ENCODE results near the gene KIT. TPM values are rescaled to one million over a fixed set of nuclear protein-coding genes. Genes with fewer than 3 reads are reported as not detected.

KIT gene
- total RNA-seq, 2 experiments from 2014 or later = 4.2 to 5.4 TPM

GRCh38 chr4:54709400-54709799 is 51.6 kb downstream of the KIT start:
- CTCF ChIA-PET = no interaction called here
- POLR2A ChIA-PET = no interaction called here
- Mint-ChIP-seq H3K27ac (peak overlapping the region; percentile 27), H3K4me3 (no peak overlapping the region), H3K9me3 (ENCODE audit: insufficient read depth) (no peaks in the 10 kb centered on the region), H3K36me3 (ENCODE audit: low read depth) (peaks cover 16% of the 10 kb centered on the region), H3K27me3 (ENCODE audit: low read depth) (no peaks in the 10 kb centered on the region), H3K4me1 (ENCODE audit: low read depth) (peaks cover 34% of the 10 kb centered on the region)
- no peak for DNase-seq
- no peak for ATAC-seq

GRCh38 chr4:54712206-54712605 is 54.4 kb downstream of the KIT start:
- ChIA-PET POLR2A (no interaction called here), CTCF (no interaction called here)
- Mint-ChIP-seq H3K4me3 (no peak overlapping the region), H3K9me3 (ENCODE audit: insufficient read depth) (no peaks in the 10 kb centered on the region), H3K4me1 (ENCODE audit: low read depth) (peaks cover 34% of the 10 kb centered on the region), H3K36me3 (ENCODE audit: low read depth) (peaks cover 16% of the 10 kb centered on the region), H3K27ac (no peak overlapping the region), H3K27me3 (ENCODE audit: low read depth) (no peaks in the 10 kb centered on the region)
- DNase-seq = no peak
- no peak for ATAC-seq

DNA sequence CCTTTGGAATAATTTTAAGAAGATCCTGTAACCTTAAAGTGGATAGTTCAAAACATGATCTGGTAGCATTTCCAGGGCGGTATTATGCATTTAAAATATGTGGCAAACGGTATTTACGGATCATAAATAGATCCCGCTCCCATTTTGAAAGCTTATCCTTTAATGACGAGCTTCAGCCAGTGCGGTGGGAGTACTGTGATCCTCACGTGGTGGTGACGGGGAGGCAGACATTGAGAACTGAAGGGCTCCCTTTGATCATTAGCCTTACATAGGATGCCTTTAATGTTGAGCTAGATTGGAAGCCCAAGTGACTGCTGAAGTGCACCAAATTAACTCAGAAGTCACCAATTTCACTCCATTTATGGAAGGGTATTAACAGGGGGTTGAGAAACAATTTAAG is 56.9 kb downstream of the KIT start:
- no peak for ATAC-seq
- Mint-ChIP-seq H3K27me3 (ENCODE audit: low read depth) (peaks cover 2% of the 10 kb centered on the region), H3K27ac (no peak overlapping the region), H3K9me3 (ENCODE audit: insufficient read depth) (no peaks in the 10 kb centered on the region), H3K36me3 (ENCODE audit: low read depth) (peaks cover 9% of the 10 kb centered on the region), H3K4me1 (ENCODE audit: low read depth) (peaks cover 14% of the 10 kb centered on the region), H3K4me3 (no peak overlapping the region)
- POLR2A ChIA-PET = no interaction called here
- CTCF ChIA-PET = interaction anchor here (0.6 kb wide), 1 partner anchor 14 kb away, joined by 3 read pairs; no protein-coding TSS in a partner anchor
- no peak for DNase-seq

- ATAC-seq (no peak), DNase-seq (no peak)
- no peaks in the 10 kb centered on the region for H3K9me3 Mint-ChIP-seq (ENCODE audit: insufficient read depth)
- no peaks in the 10 kb centered on the region for H3K36me3 Mint-ChIP-seq (ENCODE audit: low read depth)
- H3K27me3 Mint-ChIP-seq (ENCODE audit: low read depth) = peaks cover 2% of the 10 kb centered on the region
- ChIA-PET CTCF (no interaction called here), POLR2A (no interaction called here)
- no peak overlapping the region for H3K27ac Mint-ChIP-seq
- peaks cover 3% of the 10 kb centered on the region for H3K4me1 Mint-ChIP-seq (ENCODE audit: low read depth)
- no peak overlapping the region for H3K4me3 Mint-ChIP-seq
Observed at GRCh38 chr4:54716478-54717065, 58.8 kb downstream of the KIT start.

- Mint-ChIP-seq H3K36me3 (ENCODE audit: low read depth) (no peaks in the 10 kb centered on the region), H3K4me3 (no peak overlapping the region), H3K27me3 (ENCODE audit: low read depth) (peaks cover 2% of the 10 kb centered on the region), H3K27ac (no peak overlapping the region), H3K4me1 (ENCODE audit: low read depth) (no peaks in the 10 kb centered on the region), H3K9me3 (ENCODE audit: insufficient read depth) (no peaks in the 10 kb centered on the region)
- DNase-seq (no peak), ATAC-seq (no peak)
- CTCF ChIA-PET = no interaction called here
- POLR2A ChIA-PET = no interaction called here
Observed at GRCh38 chr4:54717694-54718093, 59.9 kb downstream of the KIT start.

- Mint-ChIP-seq H3K4me3 (no peak overlapping the region), H3K4me1 (ENCODE audit: low read depth) (no peaks in the 10 kb centered on the region), H3K27me3 (ENCODE audit: low read depth) (peaks cover 2% of the 10 kb centered on the region), H3K27ac (no peak overlapping the region), H3K9me3 (ENCODE audit: insufficient read depth) (no peaks in the 10 kb centered on the region), H3K36me3 (ENCODE audit: low read depth) (no peaks in the 10 kb centered on the region)
- CTCF ChIA-PET = no interaction called here
- ATAC-seq = no peak
- DNase-seq = no peak
- POLR2A ChIA-PET = no interaction called here
Observed at GRCh38 chr4:54719378-54719777, 61.6 kb downstream of the KIT start.

- no peak overlapping the region for H3K4me3 Mint-ChIP-seq
- H3K36me3 Mint-ChIP-seq (ENCODE audit: low read depth) = peaks cover 7% of the 10 kb centered on the region
- ChIA-PET CTCF (no interaction called here), POLR2A (no interaction called here)
- H3K4me1 Mint-ChIP-seq (ENCODE audit: low read depth) = no peaks in the 10 kb centered on the region
- no peak overlapping the region for H3K27ac Mint-ChIP-seq
- ATAC-seq = no peak
- no peaks in the 10 kb centered on the region for H3K9me3 Mint-ChIP-seq (ENCODE audit: insufficient read depth)
- H3K27me3 Mint-ChIP-seq (ENCODE audit: low read depth) = no peaks in the 10 kb centered on the region
- DNase-seq = no peak
Observed at GRCh38 chr4:54723220-54723619, 65.5 kb downstream of the KIT start.

DNA sequence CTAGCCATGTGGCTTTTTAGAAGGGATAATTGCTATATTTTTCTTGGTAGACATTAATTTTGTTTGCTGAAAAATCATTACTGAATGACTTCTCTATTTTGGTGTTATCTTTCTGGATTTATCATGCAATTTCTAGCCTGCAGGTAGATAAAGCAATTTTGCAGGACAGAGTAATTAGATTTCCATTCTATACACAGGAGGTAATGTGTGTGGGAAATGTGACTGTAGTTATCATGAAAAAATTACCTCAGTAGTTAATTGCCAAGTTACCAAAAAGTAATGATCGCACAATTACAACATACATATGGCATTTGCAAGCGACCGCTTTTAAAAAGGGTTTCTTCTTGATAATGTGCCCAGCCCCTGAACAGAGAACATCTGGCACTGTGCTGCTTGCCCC is 66.1 kb downstream of the KIT start:
- DNase-seq (no peak), ATAC-seq (no peak)
- CTCF ChIA-PET = no interaction called here
- H3K27me3 Mint-ChIP-seq (ENCODE audit: low read depth) = no peaks in the 10 kb centered on the region
- H3K27ac Mint-ChIP-seq = no peak overlapping the region
- H3K4me1 Mint-ChIP-seq (ENCODE audit: low read depth) = no peaks in the 10 kb centered on the region
- peaks cover 7% of the 10 kb centered on the region for H3K36me3 Mint-ChIP-seq (ENCODE audit: low read depth)
- POLR2A ChIA-PET = no interaction called here
- H3K9me3 Mint-ChIP-seq (ENCODE audit: insufficient read depth) = no peaks in the 10 kb centered on the region
- no peak overlapping the region for H3K4me3 Mint-ChIP-seq

DNA sequence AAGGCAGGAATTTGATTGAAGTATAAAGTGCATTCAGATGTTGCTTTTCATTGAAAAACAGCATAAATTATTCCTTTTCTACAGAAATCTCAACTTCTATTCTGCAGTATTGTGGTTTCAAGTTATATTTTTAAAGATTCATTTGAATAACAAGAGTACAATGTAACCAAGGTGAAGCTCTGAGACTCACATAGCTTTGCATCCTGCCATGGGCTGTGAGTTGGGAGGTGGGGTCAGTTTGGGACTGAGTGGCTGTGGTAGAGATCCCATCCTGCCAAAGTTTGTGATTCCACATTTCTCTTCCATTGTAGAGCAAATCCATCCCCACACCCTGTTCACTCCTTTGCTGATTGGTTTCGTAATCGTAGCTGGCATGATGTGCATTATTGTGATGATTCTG is 69.2 kb downstream of the KIT start:
- no peak for ATAC-seq
- H3K27ac Mint-ChIP-seq = no peak overlapping the region
- CTCF ChIA-PET = no interaction called here
- H3K27me3 Mint-ChIP-seq (ENCODE audit: low read depth) = no peaks in the 10 kb centered on the region
- no peaks in the 10 kb centered on the region for H3K4me1 Mint-ChIP-seq (ENCODE audit: low read depth)
- no peak for DNase-seq
- no peaks in the 10 kb centered on the region for H3K9me3 Mint-ChIP-seq (ENCODE audit: insufficient read depth)
- POLR2A ChIA-PET = no interaction called here
- H3K36me3 Mint-ChIP-seq (ENCODE audit: low read depth) = peaks cover 15% of the 10 kb centered on the region
- H3K4me3 Mint-ChIP-seq = no peak overlapping the region

DNA sequence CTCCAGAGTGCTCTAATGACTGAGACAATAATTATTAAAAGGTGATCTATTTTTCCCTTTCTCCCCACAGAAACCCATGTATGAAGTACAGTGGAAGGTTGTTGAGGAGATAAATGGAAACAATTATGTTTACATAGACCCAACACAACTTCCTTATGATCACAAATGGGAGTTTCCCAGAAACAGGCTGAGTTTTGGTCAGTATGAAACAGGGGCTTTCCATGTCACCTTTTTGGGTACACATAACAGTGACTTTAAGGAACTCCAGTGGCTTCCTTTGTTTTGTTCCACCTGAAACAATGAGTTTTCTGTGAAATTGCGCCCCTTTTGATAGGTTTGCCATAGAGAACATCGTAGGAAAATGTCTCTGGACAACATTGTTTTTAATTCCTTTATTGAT is 69.6 kb downstream of the KIT start:
- Mint-ChIP-seq H3K9me3 (ENCODE audit: insufficient read depth) (no peaks in the 10 kb centered on the region), H3K27ac (no peak overlapping the region), H3K36me3 (ENCODE audit: low read depth) (peaks cover 15% of the 10 kb centered on the region), H3K4me1 (ENCODE audit: low read depth) (no peaks in the 10 kb centered on the region), H3K27me3 (ENCODE audit: low read depth) (no peaks in the 10 kb centered on the region), H3K4me3 (no peak overlapping the region)
- ChIA-PET CTCF (no interaction called here), POLR2A (no interaction called here)
- ATAC-seq = no peak
- DNase-seq = no peak

- ChIA-PET POLR2A (no interaction called here), CTCF (interaction anchor here (0.9 kb wide), 1 partner anchor 14 kb away, joined by 3 read pairs; no protein-coding TSS in a partner anchor)
- no peak for DNase-seq
- Mint-ChIP-seq H3K4me1 (ENCODE audit: low read depth) (no peaks in the 10 kb centered on the region), H3K4me3 (no peak overlapping the region), H3K27me3 (ENCODE audit: low read depth) (no peaks in the 10 kb centered on the region), H3K36me3 (ENCODE audit: low read depth) (peaks cover 18% of the 10 kb centered on the region), H3K9me3 (ENCODE audit: insufficient read depth) (no peaks in the 10 kb centered on the region), H3K27ac (no peak overlapping the region)
- no peak for ATAC-seq
Observed at GRCh38 chr4:54728368-54728767, 70.6 kb downstream of the KIT start.

DNA sequence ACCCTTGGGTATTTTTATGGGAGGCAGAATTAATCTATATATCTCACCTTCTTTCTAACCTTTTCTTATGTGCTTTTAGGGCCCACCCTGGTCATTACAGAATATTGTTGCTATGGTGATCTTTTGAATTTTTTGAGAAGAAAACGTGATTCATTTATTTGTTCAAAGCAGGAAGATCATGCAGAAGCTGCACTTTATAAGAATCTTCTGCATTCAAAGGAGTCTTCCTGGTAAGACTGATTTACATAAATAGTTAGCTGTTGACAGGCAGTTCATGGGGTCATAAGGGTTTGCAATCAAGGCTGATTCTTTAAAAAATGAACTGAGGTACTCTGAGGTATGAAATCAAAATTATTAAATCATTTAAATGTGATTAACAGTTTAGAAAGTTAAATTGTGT is 71.5 kb downstream of the KIT start:
- CTCF ChIA-PET = no interaction called here
- peaks cover 19% of the 10 kb centered on the region for H3K36me3 Mint-ChIP-seq (ENCODE audit: low read depth)
- H3K4me3 Mint-ChIP-seq = no peak overlapping the region
- H3K9me3 Mint-ChIP-seq (ENCODE audit: insufficient read depth) = no peaks in the 10 kb centered on the region
- H3K27me3 Mint-ChIP-seq (ENCODE audit: low read depth) = no peaks in the 10 kb centered on the region
- ATAC-seq (no peak), DNase-seq (no peak)
- H3K4me1 Mint-ChIP-seq (ENCODE audit: low read depth) = no peaks in the 10 kb centered on the region
- H3K27ac Mint-ChIP-seq = no peak overlapping the region
- POLR2A ChIA-PET = no interaction called here

DNA sequence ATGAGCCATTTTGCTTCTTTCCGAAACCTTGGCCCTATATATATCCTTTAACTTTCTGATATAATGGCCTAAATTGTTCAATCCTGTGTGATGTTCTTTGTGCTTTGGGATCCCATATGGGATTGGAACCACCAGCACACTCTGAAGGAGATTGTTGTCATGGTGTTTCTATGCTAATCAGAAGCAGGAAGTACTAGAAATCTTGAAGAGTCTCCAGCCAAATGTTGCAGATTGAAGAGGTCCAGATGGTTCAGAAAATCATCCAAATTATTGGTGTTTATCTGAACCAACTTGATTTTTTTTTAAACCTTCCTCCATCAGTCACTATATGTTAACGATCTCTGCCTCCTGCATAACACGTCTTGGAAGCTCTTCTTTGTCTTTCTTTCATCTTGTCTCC is 72.8 kb downstream of the KIT start:
- Mint-ChIP-seq H3K9me3 (ENCODE audit: insufficient read depth) (no peaks in the 10 kb centered on the region), H3K4me3 (no peak overlapping the region), H3K27ac (no peak overlapping the region), H3K27me3 (ENCODE audit: low read depth) (no peaks in the 10 kb centered on the region), H3K36me3 (ENCODE audit: low read depth) (peaks cover 19% of the 10 kb centered on the region), H3K4me1 (ENCODE audit: low read depth) (no peaks in the 10 kb centered on the region)
- ATAC-seq = no peak
- CTCF ChIA-PET = no interaction called here
- DNase-seq = no peak
- POLR2A ChIA-PET = no interaction called here

All from activated CD8-positive, alpha-beta T cell treated with anti-CD3 and anti-CD28 coated beads, Interleukin-2, amount 10 ng/mL, durations not matched to agents 7 days and 5 days (primary cell).